ENCODE data around the gene ADAMTS19.
"Not testable (repeated sequence)": the region's sequence is repeated elsewhere in the genome, so short reads cannot be mapped to it uniquely, and the experiment has no call there.

The ADAMTS19 gene, protein sequence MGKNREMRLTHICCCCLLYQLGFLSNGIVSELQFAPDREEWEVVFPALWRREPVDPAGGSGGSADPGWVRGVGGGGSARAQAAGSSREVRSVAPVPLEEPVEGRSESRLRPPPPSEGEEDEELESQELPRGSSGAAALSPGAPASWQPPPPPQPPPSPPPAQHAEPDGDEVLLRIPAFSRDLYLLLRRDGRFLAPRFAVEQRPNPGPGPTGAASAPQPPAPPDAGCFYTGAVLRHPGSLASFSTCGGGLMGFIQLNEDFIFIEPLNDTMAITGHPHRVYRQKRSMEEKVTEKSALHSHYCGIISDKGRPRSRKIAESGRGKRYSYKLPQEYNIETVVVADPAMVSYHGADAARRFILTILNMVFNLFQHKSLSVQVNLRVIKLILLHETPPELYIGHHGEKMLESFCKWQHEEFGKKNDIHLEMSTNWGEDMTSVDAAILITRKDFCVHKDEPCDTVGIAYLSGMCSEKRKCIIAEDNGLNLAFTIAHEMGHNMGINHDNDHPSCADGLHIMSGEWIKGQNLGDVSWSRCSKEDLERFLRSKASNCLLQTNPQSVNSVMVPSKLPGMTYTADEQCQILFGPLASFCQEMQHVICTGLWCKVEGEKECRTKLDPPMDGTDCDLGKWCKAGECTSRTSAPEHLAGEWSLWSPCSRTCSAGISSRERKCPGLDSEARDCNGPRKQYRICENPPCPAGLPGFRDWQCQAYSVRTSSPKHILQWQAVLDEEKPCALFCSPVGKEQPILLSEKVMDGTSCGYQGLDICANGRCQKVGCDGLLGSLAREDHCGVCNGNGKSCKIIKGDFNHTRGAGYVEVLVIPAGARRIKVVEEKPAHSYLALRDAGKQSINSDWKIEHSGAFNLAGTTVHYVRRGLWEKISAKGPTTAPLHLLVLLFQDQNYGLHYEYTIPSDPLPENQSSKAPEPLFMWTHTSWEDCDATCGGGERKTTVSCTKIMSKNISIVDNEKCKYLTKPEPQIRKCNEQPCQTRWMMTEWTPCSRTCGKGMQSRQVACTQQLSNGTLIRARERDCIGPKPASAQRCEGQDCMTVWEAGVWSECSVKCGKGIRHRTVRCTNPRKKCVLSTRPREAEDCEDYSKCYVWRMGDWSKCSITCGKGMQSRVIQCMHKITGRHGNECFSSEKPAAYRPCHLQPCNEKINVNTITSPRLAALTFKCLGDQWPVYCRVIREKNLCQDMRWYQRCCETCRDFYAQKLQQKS

DNA sequence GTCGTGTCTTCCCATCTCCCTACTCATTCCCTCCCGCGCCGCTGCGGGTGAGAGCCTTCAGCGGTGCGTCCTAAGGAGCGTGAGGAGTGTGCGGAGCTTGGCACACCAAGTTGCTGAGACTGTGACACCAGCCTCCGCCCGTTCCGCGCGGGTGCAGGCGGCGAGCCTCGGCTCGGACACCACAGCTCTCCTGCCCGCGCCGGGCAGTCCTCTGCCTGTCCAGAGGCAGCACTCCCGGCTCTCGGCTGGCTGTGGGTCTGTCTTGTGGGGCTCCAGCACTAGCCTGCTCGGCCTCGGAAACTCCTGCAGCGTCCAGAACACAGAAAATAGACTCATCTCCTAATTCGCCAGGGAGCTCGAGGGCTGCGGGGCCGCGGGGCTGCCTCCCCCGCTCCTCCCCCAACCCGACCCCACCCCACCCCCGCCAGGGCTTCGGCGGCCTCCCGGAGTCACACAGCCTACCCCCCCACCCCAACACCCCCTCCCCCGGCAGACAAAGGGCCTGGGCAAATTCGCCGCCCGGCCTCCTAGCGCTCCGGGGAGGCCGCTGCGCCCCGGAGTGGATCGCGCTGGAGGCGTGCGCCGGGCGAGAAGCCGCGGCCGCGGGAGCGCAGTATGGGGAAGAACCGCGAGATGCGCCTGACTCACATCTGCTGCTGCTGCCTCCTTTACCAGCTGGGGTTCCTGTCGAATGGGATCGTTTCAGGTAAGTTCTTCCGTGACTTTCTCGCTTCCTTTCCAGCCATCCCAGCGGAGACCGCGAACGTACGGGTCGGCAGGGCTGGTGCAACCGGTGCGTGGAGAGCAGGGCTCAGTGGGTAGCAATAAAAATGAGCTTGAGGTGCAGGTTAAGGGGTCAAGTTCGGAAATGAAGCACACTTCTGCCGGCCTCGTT is at the start of gene ADAMTS19:
ADAMTS19 (plus strand) TSS at position 522 of the 895 bp plus-strand sequence; CDS start at position 616, 94 bp downstream.
- DNase-seq (ENCODE audit: low read depth) = peak; percentile 27

DNA sequence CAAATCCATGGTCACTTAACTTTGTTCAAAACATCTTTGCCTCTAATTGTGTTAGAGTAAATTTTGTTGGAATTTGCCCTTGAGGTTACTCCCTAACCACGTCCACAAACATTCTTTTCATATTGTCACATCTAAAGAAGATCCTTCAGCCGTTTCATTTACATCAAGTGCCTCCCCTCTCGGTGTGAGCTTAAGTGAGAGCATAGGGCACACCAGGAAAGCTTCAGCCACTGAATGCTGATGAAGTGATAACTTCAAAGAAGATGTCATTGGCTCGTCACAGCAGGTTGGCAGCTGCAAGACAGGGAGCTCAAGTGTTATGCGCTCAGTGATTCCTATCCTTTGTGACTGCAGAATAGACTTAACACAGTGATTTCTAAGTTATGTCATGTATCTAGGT is 49.6 kb upstream of the ADAMTS19 start:
- peak; percentile 0 for DNase-seq (ENCODE audit: low read depth)

DNA sequence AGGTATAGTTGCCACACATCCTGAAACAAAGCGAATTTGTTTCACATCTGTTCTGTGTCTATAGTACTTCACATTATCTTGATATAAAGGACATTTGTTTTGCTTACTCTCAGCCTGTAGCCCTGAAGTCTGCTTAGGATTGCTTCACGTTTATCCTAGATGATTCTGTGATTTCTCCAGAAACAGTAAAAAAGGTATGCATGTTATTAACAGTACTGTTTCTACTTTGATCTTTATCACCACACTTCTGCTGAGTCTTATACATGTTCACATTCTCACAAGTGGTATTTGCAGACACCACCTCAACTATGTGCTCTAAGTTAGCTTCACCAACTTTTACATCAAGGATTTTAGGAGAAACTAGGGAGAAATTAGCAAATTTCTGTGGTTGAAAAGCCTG is 47.4 kb upstream of the ADAMTS19 start:
- no peak for DNase-seq (ENCODE audit: low read depth)

DNA sequence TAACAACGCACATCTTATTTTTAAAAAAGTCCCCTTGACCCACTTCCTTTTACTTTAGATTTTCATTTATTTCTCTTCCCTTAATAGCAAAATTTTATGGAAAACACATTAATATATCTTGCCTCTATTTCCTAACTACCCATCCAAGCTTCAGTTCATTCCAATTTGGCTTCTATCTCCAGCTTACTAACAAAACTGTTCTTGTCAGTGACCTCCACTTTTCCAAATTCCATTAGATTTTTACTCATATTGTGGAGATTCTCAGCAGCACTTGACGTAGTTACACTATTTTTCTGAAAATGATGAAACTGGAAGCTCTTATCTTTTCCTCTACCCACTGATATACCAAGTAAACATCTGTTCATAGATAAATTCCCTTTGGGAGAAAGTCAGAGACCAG is 46.5 kb upstream of the ADAMTS19 start:
- DNase-seq (ENCODE audit: low read depth) = no peak

DNA sequence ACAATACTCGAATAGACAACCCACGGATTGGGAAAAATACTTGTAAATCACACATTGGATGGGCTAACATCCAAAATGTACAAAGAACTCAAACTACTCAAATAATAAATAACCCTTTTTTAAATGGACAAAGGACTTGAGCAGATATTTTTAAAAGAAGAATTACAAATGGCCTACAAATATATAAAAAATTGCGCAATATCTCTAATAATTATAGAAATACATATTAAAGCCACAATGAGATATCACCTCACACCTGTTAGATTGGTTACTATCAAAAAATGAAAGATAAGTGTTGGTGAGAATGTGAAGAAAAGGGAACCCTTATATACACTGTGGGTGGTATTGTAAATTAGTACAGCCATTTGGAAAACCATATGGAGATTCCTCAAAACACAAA is 40.8 kb upstream of the ADAMTS19 start:
- DNase-seq (ENCODE audit: low read depth) = no peak

DNA sequence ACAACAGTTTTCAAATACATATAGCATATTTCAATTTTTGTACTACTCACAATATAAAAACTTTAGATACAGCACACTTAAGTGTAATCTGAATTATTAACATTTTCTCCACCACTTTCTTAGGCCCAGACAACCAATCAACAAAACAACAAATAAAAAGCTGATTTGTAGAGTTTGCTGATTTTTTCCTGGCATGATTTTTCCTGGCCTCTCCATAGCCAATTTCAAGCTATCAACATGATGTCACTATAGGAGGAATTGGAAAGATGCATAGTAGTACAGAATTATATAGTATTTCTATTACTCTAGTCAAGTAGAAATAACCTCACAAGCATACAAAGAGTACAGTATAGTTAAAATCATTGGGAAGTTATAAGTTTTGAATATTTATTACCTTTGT is 35.1 kb upstream of the ADAMTS19 start:
- DNase-seq (ENCODE audit: low read depth) = no peak

DNA sequence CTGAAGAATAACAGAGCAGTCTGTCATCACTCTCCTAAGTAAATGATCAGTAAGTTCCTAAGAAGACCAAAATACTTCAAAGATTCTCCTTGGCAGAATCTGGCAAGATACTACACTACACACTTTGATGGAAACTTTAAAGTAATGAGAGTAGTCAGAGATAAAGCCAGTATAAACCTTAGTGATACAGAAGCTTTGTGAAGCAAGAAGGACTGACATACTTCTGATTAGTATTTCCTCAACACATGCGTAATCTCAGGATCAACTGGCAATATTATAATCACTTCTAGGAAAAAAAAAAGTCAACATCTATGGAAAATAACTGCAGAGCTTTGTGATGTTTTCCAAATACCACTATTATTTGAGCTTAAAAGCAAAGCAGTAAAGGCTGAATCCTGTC is 34.0 kb upstream of the ADAMTS19 start:
- no peak for DNase-seq (ENCODE audit: low read depth)

DNA sequence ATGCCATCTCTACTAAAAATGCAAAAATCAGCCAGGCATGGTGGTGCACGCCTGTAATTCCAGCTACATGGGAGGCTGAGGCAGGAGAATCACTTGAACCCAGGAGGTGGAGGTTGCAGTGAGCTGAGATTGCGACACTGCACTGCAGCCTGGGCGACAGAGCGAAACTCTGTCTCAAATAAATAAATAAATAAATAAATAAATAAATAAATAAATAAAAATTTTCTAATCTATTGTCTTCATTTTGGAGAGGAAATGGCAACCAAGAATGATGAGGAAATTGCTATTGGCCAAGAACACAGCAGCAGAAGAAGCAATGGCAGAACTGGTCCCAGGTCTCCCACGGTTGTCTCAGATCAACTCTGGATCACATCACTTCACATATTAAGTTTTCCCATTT is 31.5 kb upstream of the ADAMTS19 start:
- DNase-seq (ENCODE audit: low read depth) = not testable (repeated sequence)

DNA sequence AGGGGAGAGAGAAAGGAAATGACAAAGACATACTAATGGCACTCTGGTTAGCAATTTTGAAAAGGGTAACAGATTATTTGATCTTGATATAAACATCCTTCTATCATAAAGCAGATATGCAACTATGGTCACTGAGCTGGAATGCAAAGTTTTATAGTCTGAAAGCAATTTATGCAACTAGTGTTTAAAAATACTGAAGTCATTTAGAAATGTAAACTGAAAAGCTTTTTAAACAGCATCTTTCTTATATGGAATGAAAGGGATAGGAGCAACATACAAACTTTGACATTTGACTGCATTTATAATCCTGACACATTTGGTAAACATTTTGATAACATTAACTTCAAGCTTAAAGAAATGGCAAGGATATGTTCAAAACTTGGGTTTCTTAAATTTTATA is 28.7 kb upstream of the ADAMTS19 start:
- no peak for DNase-seq (ENCODE audit: low read depth)

DNA sequence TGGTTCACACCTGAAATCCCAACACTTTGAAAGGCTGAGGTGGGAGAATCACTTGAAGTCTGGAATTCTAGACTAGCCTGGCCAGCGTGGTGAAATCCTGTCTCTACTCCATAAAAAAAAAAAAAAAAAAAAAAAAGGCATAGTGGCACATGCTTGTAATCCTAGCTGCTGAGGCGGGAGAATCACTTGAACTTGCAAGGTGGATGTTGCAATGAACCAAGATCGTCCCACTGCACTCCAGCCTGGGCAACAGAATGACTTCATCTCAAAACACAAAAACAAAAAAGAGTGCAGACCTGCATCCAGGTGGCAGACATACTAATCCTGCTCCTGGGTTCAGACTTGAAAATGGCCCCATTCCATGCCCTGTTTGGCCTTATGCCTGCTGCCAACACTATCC is 21.8 kb upstream of the ADAMTS19 start:
- no peak for DNase-seq (ENCODE audit: low read depth)

DNA sequence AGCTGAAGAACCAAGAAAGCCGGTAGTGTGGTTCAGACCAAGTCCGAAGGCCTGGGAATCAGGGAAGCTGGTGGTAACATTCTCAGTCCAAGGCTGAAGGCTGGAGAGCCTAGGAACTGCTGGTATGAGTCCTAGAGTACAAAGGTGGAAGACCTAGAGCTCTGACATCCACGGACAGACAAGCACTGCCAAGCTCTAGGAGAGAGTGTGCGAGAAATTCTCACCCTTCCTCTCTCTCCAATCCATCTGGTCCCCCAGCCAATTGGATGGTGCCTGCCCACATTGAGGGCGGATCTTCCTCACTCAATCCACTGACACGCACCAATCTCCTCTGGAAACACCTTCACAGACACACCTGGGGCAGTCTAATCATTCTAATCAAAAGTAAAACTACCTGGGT is 19.7 kb upstream of the ADAMTS19 start:
- DNase-seq (ENCODE audit: low read depth) = no peak

DNA sequence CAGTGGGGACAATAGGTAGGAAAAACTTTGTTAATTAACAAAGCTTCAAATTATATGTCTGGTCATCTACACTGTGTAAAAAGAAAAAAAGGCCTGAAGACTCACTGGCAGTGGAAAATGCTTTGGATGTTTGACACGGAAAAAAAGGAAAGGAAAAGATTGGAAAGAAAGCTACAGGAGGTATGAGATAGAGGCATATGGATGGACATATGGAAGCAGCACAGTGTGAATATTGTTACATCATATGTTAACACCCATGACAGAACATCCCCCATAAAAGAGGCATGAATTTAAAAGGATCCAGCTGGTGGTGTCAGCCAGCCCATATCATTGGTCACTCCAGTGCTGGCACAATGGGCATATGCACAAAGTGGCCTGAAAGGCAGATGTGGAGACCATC is 19.0 kb upstream of the ADAMTS19 start:
- DNase-seq (ENCODE audit: low read depth) = no peak

DNA sequence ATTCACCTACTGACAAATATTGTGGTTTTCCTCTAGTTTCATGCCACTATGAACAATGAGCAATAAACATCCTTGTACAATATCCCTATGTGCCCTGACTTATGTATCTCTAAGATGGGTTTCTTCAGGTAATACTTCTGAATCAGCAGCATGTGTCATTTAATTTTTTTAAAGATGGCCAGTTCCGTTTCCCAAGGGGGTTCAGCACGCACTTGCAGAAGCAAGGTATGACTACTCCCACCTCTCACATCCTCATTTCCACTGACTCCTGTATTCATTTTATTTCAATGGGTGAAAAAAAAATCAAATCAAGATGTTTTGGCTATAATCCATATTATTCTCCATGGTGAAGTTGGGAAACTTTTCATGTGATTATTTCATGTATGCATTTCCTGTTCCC is 14.7 kb upstream of the ADAMTS19 start:
- DNase-seq (ENCODE audit: low read depth) = no peak

DNA sequence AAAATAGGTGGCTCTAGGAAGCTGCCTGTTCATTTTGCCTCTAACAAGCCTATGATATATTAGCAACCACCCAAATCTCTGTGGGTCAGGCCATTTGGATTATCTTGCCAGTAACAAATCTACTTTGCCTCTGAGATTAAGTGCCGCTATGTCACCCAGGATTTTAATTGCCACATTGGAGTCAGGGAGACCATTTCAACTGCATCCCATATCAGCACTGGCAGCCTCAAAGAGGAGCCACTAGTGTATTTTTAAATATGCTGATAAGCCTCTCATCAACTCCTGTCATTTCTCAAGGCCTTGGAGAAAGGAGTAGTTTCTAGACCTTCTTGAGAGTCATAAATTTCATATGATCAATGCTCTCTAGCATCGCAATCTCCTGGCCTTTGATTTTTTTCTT is 12.1 kb upstream of the ADAMTS19 start:
- no peak for DNase-seq (ENCODE audit: low read depth)

DNA sequence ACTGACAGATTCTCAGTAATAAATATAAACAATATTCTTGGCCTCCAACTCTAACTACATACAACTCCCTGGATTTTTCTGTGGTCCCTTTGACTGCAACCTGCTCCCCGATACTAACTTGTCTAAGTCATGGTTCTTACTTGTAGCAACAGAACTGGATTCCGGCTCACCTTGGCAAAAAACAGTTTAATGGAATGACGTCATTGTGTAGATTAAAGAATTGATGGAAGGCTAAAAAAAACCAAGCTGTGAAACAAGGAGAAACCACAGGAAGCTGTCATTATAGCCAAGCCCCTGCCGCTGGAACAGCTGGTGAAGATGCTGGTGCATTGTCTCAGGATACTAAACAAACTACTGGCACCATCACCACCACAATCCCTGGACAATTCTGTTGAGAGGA is 11.4 kb upstream of the ADAMTS19 start:
- no peak for DNase-seq (ENCODE audit: low read depth)

DNA sequence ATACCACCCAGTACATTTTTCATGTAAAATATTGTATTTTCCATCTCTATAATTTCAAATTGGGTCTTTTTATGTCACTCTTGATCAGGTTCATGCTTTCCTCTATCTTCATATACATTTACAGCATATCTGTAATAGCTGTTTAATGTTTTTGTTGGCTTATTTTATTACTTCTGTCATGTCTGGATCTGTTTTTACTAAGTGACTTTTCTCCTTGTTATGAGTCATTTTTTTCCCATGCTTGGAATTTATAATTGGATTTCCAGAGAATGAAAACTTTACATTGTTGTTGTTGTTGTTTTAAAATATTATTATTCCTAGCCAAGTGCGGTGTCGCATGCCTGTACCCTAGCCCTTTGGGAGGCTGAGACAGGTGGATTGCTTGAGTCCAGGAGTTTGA is 5.6 kb upstream of the ADAMTS19 start:
- no peak for DNase-seq (ENCODE audit: low read depth)

DNA sequence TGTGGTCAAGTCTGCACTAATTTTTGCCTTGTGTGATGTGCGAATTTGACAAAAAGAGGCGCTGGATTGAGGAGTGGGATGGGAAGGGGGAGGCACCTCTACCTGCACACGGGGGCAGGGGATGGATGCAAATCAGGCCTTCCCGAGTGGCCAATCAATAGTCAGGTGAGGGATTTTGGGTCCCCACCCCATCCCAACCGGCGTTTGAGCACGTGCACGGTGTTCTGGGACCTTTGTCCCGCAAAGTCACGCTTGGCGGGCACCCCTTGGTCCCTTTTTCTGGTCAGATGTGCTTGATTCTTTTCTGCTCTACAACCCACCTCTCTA is 685 bp upstream of the ADAMTS19 start:
- no peak for DNase-seq (ENCODE audit: low read depth)

DNA sequence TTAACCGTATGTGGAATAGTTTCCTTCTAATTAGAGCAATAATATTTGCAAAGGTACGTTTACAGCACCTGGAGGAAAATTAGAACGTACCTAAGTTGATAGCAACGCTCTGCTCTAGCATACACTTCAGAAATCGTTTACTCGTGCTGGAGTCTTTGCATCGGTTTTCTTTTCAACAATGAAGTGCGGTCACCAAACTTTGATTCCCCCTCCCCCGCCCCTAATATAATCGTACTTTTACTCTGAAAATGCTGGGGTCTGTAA is 506 bp downstream of the ADAMTS19 start:
- DNase-seq (ENCODE audit: low read depth) = no peak

DNA sequence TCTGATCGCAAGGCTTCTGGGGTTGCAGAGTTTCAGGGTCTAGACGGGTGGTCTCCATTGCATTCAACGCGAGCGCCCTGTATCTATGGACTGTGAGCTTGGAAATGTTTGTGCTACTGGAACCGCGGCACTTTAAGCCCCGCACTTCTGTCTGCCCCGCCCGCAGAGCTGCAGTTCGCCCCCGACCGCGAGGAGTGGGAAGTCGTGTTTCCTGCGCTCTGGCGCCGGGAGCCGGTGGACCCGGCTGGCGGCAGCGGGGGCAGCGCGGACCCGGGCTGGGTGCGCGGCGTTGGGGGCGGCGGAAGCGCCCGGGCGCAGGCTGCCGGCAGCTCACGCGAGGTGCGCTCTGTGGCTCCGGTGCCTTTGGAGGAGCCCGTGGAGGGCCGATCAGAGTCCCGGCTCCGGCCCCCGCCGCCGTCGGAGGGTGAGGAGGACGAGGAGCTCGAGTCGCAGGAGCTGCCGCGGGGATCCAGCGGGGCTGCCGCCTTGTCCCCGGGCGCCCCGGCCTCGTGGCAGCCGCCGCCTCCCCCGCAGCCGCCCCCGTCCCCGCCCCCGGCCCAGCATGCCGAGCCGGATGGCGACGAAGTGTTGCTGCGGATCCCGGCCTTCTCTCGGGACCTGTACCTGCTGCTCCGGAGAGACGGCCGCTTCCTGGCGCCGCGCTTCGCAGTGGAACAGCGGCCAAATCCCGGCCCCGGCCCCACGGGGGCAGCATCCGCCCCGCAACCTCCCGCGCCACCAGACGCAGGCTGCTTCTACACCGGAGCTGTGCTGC is 1.0 kb downstream of the ADAMTS19 start:
- DNase-seq (ENCODE audit: low read depth) = no peak

DNA sequence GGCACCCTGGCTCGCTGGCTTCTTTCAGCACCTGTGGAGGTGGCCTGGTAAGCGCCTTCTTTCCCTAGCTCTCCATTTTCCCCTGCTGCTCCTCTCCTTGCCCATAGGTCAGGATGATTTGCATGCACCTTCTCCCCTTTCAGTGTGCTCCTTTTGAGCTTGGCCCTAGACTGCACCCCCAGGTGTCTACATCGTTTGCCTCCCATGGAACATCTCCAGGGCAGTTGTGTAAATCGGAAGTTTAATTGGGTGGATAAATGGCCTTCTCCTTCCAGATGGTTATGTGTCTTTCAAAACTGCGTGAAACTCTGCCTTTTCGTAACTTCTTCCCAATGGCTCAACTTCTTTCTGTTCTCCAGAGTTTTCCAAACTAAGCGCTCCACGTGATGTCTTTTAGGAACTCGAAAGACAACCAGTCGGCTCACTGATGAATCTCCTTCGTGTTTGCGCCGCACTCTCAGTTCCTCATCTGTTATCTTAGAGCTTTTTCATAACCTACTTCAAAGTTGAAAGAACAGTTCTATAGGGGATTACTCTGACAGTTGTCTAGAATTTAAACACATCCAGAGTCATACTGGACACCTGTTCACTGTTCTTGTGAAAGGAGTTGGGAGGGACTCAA is 1.7 kb downstream of the ADAMTS19 start:
- no peak for DNase-seq (ENCODE audit: low read depth)
